ENCODE results near the gene TMEM200A.

The TMEM200A gene

DNA sequence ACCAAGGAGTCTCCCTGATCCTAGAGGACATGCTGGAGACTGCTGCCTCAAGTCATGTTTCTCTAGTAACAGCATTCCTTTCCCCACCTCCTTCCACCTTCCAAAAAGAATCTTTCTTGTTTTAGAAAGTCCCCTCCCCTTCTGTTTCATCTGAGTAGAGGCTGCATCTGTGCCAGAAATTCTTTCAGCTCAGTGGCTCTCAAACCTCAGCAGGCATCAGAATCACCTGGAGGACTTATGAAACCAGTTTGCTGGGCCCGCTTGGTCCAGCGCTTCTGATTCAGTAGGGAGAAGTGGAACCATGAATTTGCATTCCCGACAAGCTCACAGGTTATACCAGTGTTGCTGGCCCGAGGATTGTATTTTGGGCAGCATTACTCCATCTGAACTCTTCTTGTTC is 55.1 kb downstream of the TMEM200A start:
- Histone ChIP-seq H3K9me3 (ENCODE audit: control insufficient read depth, low read length) (no peaks in the 10 kb centered on the region), H3K27ac (ENCODE audit: insufficient read depth, low read length, poor library complexity, severe bottlenecking) (no peak overlapping the region), H3K4me1 (ENCODE audit: control insufficient read depth, insufficient read depth, low read length, poor library complexity, severe bottlenecking) (no peaks in the 10 kb centered on the region), H3K27me3 (replicated peaks; ENCODE audit: control insufficient read depth, insufficient read depth, low read length, poor library complexity, severe bottlenecking) (no peaks in the 10 kb centered on the region), H3K36me3 (ENCODE audit: control insufficient read depth, insufficient read depth, low read length) (no peaks in the 10 kb centered on the region), H3K4me3 (ENCODE audit: insufficient read depth, low read depth, low read length, poor library complexity, severe bottlenecking) (no peak overlapping the region)
- DNase-seq, result no peak

DNA sequence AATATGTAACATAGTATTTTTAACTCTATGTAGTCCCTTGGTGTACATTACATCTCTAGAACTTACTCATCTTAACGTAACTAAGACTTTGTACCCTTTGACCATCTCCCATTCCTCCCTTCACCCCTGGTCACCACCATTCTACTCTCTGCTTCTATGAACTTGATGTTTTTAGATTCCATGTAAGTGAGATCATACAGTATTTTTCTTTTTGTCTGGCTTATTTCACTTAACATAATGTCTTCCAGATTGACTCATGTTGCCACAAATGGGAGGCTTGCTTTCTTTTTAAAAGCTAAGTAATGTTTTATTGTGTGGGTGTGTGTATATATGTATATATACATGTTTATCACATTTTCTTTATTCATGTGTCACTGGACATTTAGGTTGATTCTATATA is 55.8 kb downstream of the TMEM200A start:
- H3K9me3 ChIP-seq (ENCODE audit: control insufficient read depth, low read length), result no peaks in the 10 kb centered on the region
- H3K4me3 ChIP-seq (ENCODE audit: insufficient read depth, low read depth, low read length, poor library complexity, severe bottlenecking), result no peak overlapping the region
- H3K36me3 ChIP-seq (ENCODE audit: control insufficient read depth, insufficient read depth, low read length), result no peaks in the 10 kb centered on the region
- no peaks in the 10 kb centered on the region for H3K27me3 ChIP-seq (replicated peaks; ENCODE audit: control insufficient read depth, insufficient read depth, low read length, poor library complexity, severe bottlenecking)
- no peaks in the 10 kb centered on the region for H3K4me1 ChIP-seq (ENCODE audit: control insufficient read depth, insufficient read depth, low read length, poor library complexity, severe bottlenecking)
- no peak overlapping the region for H3K27ac ChIP-seq (ENCODE audit: insufficient read depth, low read length, poor library complexity, severe bottlenecking)
- DNase-seq, result no peak

DNA sequence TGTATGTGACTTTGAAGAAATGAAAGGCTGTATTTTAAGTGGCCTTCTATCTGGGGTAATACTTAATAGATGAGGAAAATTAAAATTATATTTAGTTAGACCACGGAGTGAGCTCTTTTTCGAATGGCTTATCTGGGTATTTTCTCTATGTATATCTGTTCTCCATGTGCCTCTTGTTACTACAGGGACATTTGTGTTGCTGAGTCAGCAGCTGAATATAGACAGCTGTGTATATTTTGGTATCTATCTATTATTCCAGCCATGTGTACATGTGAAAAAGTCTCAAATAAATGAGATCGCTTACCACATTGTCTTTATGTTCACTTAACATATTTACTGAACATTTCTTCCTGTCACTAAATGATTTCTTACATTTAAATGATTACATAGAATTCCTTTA is 57.2 kb downstream of the TMEM200A start:
- Histone ChIP-seq H3K27ac (ENCODE audit: insufficient read depth, low read length, poor library complexity, severe bottlenecking) (no peak overlapping the region), H3K4me3 (ENCODE audit: insufficient read depth, low read depth, low read length, poor library complexity, severe bottlenecking) (no peak overlapping the region), H3K9me3 (ENCODE audit: control insufficient read depth, low read length) (no peaks in the 10 kb centered on the region), H3K27me3 (replicated peaks; ENCODE audit: control insufficient read depth, insufficient read depth, low read length, poor library complexity, severe bottlenecking) (no peaks in the 10 kb centered on the region), H3K36me3 (ENCODE audit: control insufficient read depth, insufficient read depth, low read length) (no peaks in the 10 kb centered on the region), H3K4me1 (ENCODE audit: control insufficient read depth, insufficient read depth, low read length, poor library complexity, severe bottlenecking) (no peaks in the 10 kb centered on the region)
- no peak for DNase-seq

DNA sequence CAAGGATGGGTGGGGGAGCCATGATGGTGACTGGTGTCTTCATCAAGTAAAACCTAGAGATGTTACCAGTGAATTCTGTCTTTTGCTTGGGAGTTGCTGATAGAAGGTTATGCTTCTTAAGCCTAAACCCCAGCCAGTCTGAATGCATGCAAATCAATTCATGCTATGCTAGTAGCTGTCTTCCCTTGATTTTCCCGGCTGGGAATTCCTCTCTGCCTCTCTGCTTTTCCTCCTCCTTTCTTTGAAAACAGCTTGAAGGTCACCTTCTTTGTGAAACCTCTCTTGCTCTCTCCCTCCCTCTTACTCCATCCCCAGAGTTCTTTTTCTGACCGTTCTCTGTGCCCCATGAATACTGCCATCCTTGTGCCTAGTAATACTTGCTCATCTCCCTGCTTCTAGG is 58.9 kb downstream of the TMEM200A start:
- DNase-seq, result no peak
- no peaks in the 10 kb centered on the region for H3K9me3 ChIP-seq (ENCODE audit: control insufficient read depth, low read length)
- no peaks in the 10 kb centered on the region for H3K4me1 ChIP-seq (ENCODE audit: control insufficient read depth, insufficient read depth, low read length, poor library complexity, severe bottlenecking)
- H3K27ac ChIP-seq (ENCODE audit: insufficient read depth, low read length, poor library complexity, severe bottlenecking), result no peak overlapping the region
- H3K4me3 ChIP-seq (ENCODE audit: insufficient read depth, low read depth, low read length, poor library complexity, severe bottlenecking), result no peak overlapping the region
- no peaks in the 10 kb centered on the region for H3K36me3 ChIP-seq (ENCODE audit: control insufficient read depth, insufficient read depth, low read length)
- H3K27me3 ChIP-seq (replicated peaks; ENCODE audit: control insufficient read depth, insufficient read depth, low read length, poor library complexity, severe bottlenecking), result no peaks in the 10 kb centered on the region

DNA sequence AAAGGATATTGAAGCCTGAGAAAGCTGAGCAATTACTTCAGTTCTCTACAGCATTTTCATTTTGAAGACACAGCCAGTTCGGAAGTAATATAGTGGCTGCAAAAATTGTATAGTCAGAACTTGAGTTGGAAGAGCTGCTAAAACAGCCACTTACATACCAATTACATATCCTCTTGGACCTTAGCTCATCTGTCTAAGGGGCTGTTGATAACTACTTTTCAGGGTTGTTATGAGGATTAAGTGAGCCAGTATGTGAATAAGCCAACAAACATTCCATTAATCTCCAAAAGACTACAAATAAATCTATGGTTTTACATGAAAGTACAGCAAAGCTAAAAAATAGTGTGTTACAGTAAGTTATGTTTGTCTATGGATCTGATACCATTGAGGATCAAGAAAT is 59.7 kb downstream of the TMEM200A start:
- Histone ChIP-seq H3K9me3 (ENCODE audit: control insufficient read depth, low read length) (no peaks in the 10 kb centered on the region), H3K4me1 (ENCODE audit: control insufficient read depth, insufficient read depth, low read length, poor library complexity, severe bottlenecking) (no peaks in the 10 kb centered on the region), H3K4me3 (ENCODE audit: insufficient read depth, low read depth, low read length, poor library complexity, severe bottlenecking) (no peak overlapping the region), H3K27ac (ENCODE audit: insufficient read depth, low read length, poor library complexity, severe bottlenecking) (no peak overlapping the region), H3K27me3 (replicated peaks; ENCODE audit: control insufficient read depth, insufficient read depth, low read length, poor library complexity, severe bottlenecking) (no peaks in the 10 kb centered on the region), H3K36me3 (ENCODE audit: control insufficient read depth, insufficient read depth, low read length) (no peaks in the 10 kb centered on the region)
- no peak for DNase-seq

- no peaks in the 10 kb centered on the region for H3K9me3 ChIP-seq (ENCODE audit: control insufficient read depth, low read length)
- H3K4me3 ChIP-seq (ENCODE audit: insufficient read depth, low read depth, low read length, poor library complexity, severe bottlenecking), result no peak overlapping the region
- DNase-seq, result no peak
- no peak overlapping the region for H3K27ac ChIP-seq (ENCODE audit: insufficient read depth, low read length, poor library complexity, severe bottlenecking)
- no peaks in the 10 kb centered on the region for H3K36me3 ChIP-seq (ENCODE audit: control insufficient read depth, insufficient read depth, low read length)
- H3K4me1 ChIP-seq (ENCODE audit: control insufficient read depth, insufficient read depth, low read length, poor library complexity, severe bottlenecking), result no peaks in the 10 kb centered on the region
- no peaks in the 10 kb centered on the region for H3K27me3 ChIP-seq (replicated peaks; ENCODE audit: control insufficient read depth, insufficient read depth, low read length, poor library complexity, severe bottlenecking)
These were observed 60.4 kb downstream of the TMEM200A start for GRCh38 chr6:130426066-130426721.

DNA sequence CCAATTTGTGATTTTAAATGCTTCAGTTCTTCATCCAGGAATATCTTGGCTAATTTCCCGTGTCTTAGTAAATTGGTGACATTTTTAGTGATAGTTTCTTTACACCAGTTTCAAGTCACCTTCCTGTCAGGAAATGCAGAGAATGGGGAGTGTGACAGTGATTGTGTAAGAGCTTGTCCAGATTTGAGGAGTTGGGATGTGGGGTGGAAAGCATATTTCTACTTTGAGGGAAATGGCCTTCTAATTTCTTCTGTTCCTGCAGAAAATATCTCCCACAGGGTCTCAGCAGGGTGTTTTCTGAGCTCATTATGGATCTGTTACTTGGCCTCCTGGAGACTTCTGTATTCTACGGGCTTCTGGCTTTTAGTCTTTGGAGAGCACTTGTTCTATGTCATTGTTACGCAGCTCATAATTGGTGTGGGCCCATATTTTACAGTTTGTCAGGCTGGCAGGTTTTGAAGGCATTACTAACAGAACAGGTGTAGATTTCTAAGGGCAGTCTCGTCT is 65.6 kb downstream of the TMEM200A start:
- H3K4me1 ChIP-seq (ENCODE audit: control insufficient read depth, insufficient read depth, low read length, poor library complexity, severe bottlenecking), result no peaks in the 10 kb centered on the region
- no peaks in the 10 kb centered on the region for H3K36me3 ChIP-seq (ENCODE audit: control insufficient read depth, insufficient read depth, low read length)
- H3K9me3 ChIP-seq (ENCODE audit: control insufficient read depth, low read length), result no peaks in the 10 kb centered on the region
- H3K27ac ChIP-seq (ENCODE audit: insufficient read depth, low read length, poor library complexity, severe bottlenecking), result no peak overlapping the region
- H3K4me3 ChIP-seq (ENCODE audit: insufficient read depth, low read depth, low read length, poor library complexity, severe bottlenecking), result no peak overlapping the region
- no peaks in the 10 kb centered on the region for H3K27me3 ChIP-seq (replicated peaks; ENCODE audit: control insufficient read depth, insufficient read depth, low read length, poor library complexity, severe bottlenecking)
- DNase-seq, result no peak

DNA sequence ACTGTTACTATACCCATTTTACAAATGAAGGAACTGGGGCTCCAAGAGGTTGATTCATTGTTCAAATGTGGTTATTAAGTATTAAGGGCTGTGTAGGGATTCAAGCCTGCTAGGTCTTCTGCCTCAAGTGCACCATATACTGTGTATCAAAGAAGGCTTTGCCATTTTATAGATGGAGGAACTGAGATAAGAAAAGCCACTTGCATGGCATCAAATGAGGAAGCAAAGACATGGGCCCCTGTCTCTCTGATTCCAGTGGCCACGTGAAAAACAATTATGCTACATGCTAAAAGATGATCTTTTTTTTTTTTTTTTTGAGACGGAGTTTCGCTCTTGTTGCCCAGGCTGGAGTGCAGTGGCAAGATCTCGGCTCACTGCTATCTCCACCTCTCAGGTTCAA is 67.0 kb downstream of the TMEM200A start:
- H3K27me3 ChIP-seq (replicated peaks; ENCODE audit: control insufficient read depth, insufficient read depth, low read length, poor library complexity, severe bottlenecking), result no peaks in the 10 kb centered on the region
- no peaks in the 10 kb centered on the region for H3K4me1 ChIP-seq (ENCODE audit: control insufficient read depth, insufficient read depth, low read length, poor library complexity, severe bottlenecking)
- H3K9me3 ChIP-seq (ENCODE audit: control insufficient read depth, low read length), result no peaks in the 10 kb centered on the region
- H3K36me3 ChIP-seq (ENCODE audit: control insufficient read depth, insufficient read depth, low read length), result no peaks in the 10 kb centered on the region
- DNase-seq, result no peak
- H3K4me3 ChIP-seq (ENCODE audit: insufficient read depth, low read depth, low read length, poor library complexity, severe bottlenecking), result no peak overlapping the region
- H3K27ac ChIP-seq (ENCODE audit: insufficient read depth, low read length, poor library complexity, severe bottlenecking), result no peak overlapping the region

DNA sequence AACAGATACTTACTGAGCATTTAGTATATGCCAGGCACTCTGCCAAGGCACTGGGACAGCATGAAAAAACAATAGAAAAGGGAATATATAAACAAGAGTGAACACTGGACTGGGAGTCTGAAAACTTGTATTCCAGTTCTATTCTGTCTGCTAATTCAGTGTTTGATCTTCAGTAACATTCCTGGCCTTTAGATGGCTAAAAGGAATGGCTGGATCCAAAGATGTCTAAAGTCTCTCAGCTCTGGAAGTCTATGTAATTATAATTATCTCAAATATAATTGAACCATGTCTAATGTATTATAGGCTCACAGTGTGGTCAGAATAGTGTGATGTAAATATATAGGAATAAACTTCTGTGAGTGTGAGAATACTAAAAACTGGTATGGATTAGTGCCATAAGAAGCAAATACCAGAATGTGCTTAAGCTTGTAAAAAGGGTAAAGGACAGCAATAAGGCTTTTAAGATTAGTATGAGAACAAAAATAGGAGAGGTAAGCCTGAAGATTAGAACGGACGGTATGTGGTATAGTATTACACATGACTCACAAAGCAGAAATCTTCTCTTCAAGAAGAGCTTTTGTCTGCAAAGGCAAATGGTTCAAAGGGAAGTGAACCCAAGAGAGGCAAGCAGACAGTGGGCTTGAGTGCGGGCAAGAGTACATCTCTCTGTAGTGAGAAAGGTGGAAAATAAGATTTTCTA is 68.5 kb downstream of the TMEM200A start:
- no peak overlapping the region for H3K27ac ChIP-seq (ENCODE audit: insufficient read depth, low read length, poor library complexity, severe bottlenecking)
- no peaks in the 10 kb centered on the region for H3K27me3 ChIP-seq (replicated peaks; ENCODE audit: control insufficient read depth, insufficient read depth, low read length, poor library complexity, severe bottlenecking)
- no peak for DNase-seq
- H3K4me1 ChIP-seq (ENCODE audit: control insufficient read depth, insufficient read depth, low read length, poor library complexity, severe bottlenecking), result no peaks in the 10 kb centered on the region
- H3K4me3 ChIP-seq (ENCODE audit: insufficient read depth, low read depth, low read length, poor library complexity, severe bottlenecking), result no peak overlapping the region
- no peaks in the 10 kb centered on the region for H3K36me3 ChIP-seq (ENCODE audit: control insufficient read depth, insufficient read depth, low read length)
- H3K9me3 ChIP-seq (ENCODE audit: control insufficient read depth, low read length), result no peaks in the 10 kb centered on the region

GRCh38 chr6:130435181-130435580 is 69.4 kb downstream of the TMEM200A start:
- Histone ChIP-seq H3K9me3 (ENCODE audit: control insufficient read depth, low read length) (no peaks in the 10 kb centered on the region), H3K36me3 (ENCODE audit: control insufficient read depth, insufficient read depth, low read length) (no peaks in the 10 kb centered on the region), H3K27ac (ENCODE audit: insufficient read depth, low read length, poor library complexity, severe bottlenecking) (no peak overlapping the region), H3K4me3 (ENCODE audit: insufficient read depth, low read depth, low read length, poor library complexity, severe bottlenecking) (no peak overlapping the region), H3K27me3 (replicated peaks; ENCODE audit: control insufficient read depth, insufficient read depth, low read length, poor library complexity, severe bottlenecking) (no peaks in the 10 kb centered on the region), H3K4me1 (ENCODE audit: control insufficient read depth, insufficient read depth, low read length, poor library complexity, severe bottlenecking) (no peaks in the 10 kb centered on the region)
- DNase-seq, result no peak
